Loucy (cell line): ENCODE measurements around the gene MYL5.
"Not testable (repeated sequence)": the region's sequence is repeated elsewhere in the genome, so short reads cannot be mapped to it uniquely, and the experiment has no call there.

ENCODE experiments used
- H2AFZ ChIP-seq: fragments of 200-600 bp; sonication (generic); 2 replicates; pipeline ENCODE4 v1.6.0; 2016; ENCODE audit warnings: antibody characterized with exemption, mild to moderate bottlenecking, low read length, moderate library complexity
- H3F3A ChIP-seq: fragments of 200-600 bp; 2 replicates; pipeline ENCODE4 v1.6.0; 2016; ENCODE audit warnings: antibody characterized with exemption, low read depth, mild to moderate bottlenecking
- H3K27me3 ChIP-seq: fragments of 200-600 bp; sonication (generic); 2 replicates; pipeline ENCODE4 v1.6.1; 2014; ENCODE audit warnings: low read length, mild to moderate bottlenecking; ENCODE audit not compliant: insufficient read depth, poor library complexity, severe bottlenecking
- H3K36me3 ChIP-seq: fragments of 200-600 bp; sonication (generic); 2 replicates; pipeline ENCODE4 v1.6.1; 2016; ENCODE audit warnings: low read length; ENCODE audit not compliant: insufficient read depth
- H3K4me1 ChIP-seq: fragments of 200-600 bp; sonication (generic); 2 replicates; pipeline ENCODE4 v1.5.1; 2014; ENCODE audit warnings: low read length, mild to moderate bottlenecking; ENCODE audit not compliant: insufficient read depth, poor library complexity, severe bottlenecking
- H3K4me2 ChIP-seq: fragments of 200-600 bp; sonication (generic); 2 replicates; pipeline ENCODE4 v1.6.0; 2014; ENCODE audit warnings: antibody characterized with exemption, low read length, low read depth, mild to moderate bottlenecking; ENCODE audit not compliant: poor library complexity, severe bottlenecking
- H3K4me3 ChIP-seq: fragments of 200-600 bp; sonication (generic); 2 replicates; pipeline ENCODE4 v1.5.1; 2014; ENCODE audit warnings: low read length, mild to moderate bottlenecking, mixed read lengths; ENCODE audit not compliant: poor library complexity, severe bottlenecking
- H3K79me2 ChIP-seq: fragments of 200-600 bp; sonication (generic); 2 replicates; pipeline ENCODE4 v1.6.1; 2014; ENCODE audit warnings: low read length; ENCODE audit not compliant: insufficient read depth
- H3K9ac ChIP-seq: fragments of 200-600 bp; sonication (generic); 2 replicates; pipeline ENCODE4 v1.6.0; 2014; ENCODE audit warnings: mild to moderate bottlenecking, low read depth, low read length, moderate library complexity; ENCODE audit not compliant: poor library complexity, severe bottlenecking
- H3K9me2 ChIP-seq: fragments of 200-600 bp; sonication (generic); replicated peaks from 2 replicates; pipeline ENCODE4 v1.6.1; 2016; ENCODE audit warnings: low read depth, low read length, mixed read lengths
- H3K9me3 ChIP-seq: fragments of 200-600 bp; sonication (generic); 2 replicates; pipeline ENCODE4 v1.6.1; 2014; ENCODE audit warnings: mild to moderate bottlenecking, antibody characterized with exemption, low read length, low read depth; ENCODE audit not compliant: insufficient read depth
- H4K20me1 ChIP-seq: fragments of 200-600 bp; sonication (generic); 2 replicates; pipeline ENCODE4 v1.6.0; 2014; ENCODE audit warnings: antibody characterized with exemption, low read length, mild to moderate bottlenecking; ENCODE audit not compliant: insufficient read depth, poor library complexity, severe bottlenecking
- CTCF ChIP-seq: fragments of 200-600 bp; sonication (generic); conservative IDR thresholded peaks from 2 replicates; pipeline ENCODE4 v1.5.1; 2014; ENCODE audit warnings: mild to moderate bottlenecking, antibody characterized with exemption, low read length
- EZH2phosphoT487 ChIP-seq: fragments of 200-600 bp; IDR thresholded peaks from 2 replicates; pipeline ENCODE4 v1.6.1; 2018; ENCODE audit warnings: antibody characterized with exemption, mild to moderate bottlenecking, moderate library complexity, borderline replicate concordance

The MYL5 gene

GRCh38 chr4:633406-633805, 40.9 kb upstream of the MYL5 start:
- peaks cover 41% of the 10 kb centered on the region; the same call in 1 of the 2 replicates for H3K9me3 ChIP-seq
- H3K9ac ChIP-seq: no peak overlapping the region
- no peak overlapping the region for H2AFZ ChIP-seq
- no peaks in the 10 kb centered on the region for H3K36me3 ChIP-seq
- no peaks in the 10 kb centered on the region for H3K9me2 ChIP-seq
- TF ChIP-seq CTCF (no peak), EZH2phosphoT487 (no peak)
- no peak overlapping the region for H3K4me2 ChIP-seq
- H3K4me3 ChIP-seq: no peak overlapping the region
- H3K79me2 ChIP-seq: no peaks in the 10 kb centered on the region
- no peaks in the 10 kb centered on the region for H3K27me3 ChIP-seq
- no peaks in the 10 kb centered on the region for H4K20me1 ChIP-seq
- no peaks in the 10 kb centered on the region for H3K4me1 ChIP-seq
- no peaks in the 10 kb centered on the region for H3F3A ChIP-seq

- Histone ChIP-seq H3K4me2 (no peak overlapping the region), H3K9me2 (no peaks in the 10 kb centered on the region), H2AFZ (no peak overlapping the region), H3K79me2 (no peaks in the 10 kb centered on the region), H3K27me3 (no peaks in the 10 kb centered on the region), H3K4me1 (no peaks in the 10 kb centered on the region), H3K9ac (no peak overlapping the region), H3K9me3 (peaks cover 41% of the 10 kb centered on the region; the same call in 1 of the 2 replicates), H3F3A (no peaks in the 10 kb centered on the region), H3K4me3 (no peak overlapping the region), H3K36me3 (no peaks in the 10 kb centered on the region), H4K20me1 (no peaks in the 10 kb centered on the region)
- TF ChIP-seq CTCF (no peak), EZH2phosphoT487 (no peak)
These were observed 40.3 kb upstream of the MYL5 start for GRCh38 chr4:633976-634598.

- Histone ChIP-seq H3K9me3 (peaks cover 36% of the 10 kb centered on the region; the same call in 1 of the 2 replicates), H3K9me2 (no peaks in the 10 kb centered on the region), H3K79me2 (no peaks in the 10 kb centered on the region), H3K36me3 (no peaks in the 10 kb centered on the region), H3K4me2 (no peak overlapping the region), H2AFZ (no peak overlapping the region), H3K9ac (no peak overlapping the region), H3K27me3 (no peaks in the 10 kb centered on the region), H3K4me1 (no peaks in the 10 kb centered on the region), H3F3A (no peaks in the 10 kb centered on the region), H3K4me3 (no peak overlapping the region), H4K20me1 (no peaks in the 10 kb centered on the region)
- TF ChIP-seq CTCF (no peak), EZH2phosphoT487 (no peak)
These were observed 39.8 kb upstream of the MYL5 start for GRCh38 chr4:634599-634985.

- not testable (repeated sequence) for H2AFZ ChIP-seq, H3K4me1 ChIP-seq, H3K9me2 ChIP-seq, H3K4me2 ChIP-seq, H3K9ac ChIP-seq, H3K27me3 ChIP-seq, H3K79me2 ChIP-seq, H4K20me1 ChIP-seq, H3K36me3 ChIP-seq, H3F3A ChIP-seq, H3K4me3 ChIP-seq
- H3K9me3 ChIP-seq: peaks cover 29% of the 10 kb centered on the region; the same call in 1 of the 2 replicates
These were observed 39.1 kb upstream of the MYL5 start for GRCh38 chr4:635066-635835.
